ENCODE data around the gene NACC2.

NACC2 gene, protein sequence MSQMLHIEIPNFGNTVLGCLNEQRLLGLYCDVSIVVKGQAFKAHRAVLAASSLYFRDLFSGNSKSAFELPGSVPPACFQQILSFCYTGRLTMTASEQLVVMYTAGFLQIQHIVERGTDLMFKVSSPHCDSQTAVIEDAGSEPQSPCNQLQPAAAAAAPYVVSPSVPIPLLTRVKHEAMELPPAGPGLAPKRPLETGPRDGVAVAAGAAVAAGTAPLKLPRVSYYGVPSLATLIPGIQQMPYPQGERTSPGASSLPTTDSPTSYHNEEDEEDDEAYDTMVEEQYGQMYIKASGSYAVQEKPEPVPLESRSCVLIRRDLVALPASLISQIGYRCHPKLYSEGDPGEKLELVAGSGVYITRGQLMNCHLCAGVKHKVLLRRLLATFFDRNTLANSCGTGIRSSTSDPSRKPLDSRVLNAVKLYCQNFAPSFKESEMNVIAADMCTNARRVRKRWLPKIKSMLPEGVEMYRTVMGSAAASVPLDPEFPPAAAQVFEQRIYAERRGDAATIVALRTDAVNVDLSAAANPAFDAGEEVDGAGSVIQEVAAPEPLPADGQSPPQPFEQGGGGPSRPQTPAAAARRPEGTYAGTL

DNA sequence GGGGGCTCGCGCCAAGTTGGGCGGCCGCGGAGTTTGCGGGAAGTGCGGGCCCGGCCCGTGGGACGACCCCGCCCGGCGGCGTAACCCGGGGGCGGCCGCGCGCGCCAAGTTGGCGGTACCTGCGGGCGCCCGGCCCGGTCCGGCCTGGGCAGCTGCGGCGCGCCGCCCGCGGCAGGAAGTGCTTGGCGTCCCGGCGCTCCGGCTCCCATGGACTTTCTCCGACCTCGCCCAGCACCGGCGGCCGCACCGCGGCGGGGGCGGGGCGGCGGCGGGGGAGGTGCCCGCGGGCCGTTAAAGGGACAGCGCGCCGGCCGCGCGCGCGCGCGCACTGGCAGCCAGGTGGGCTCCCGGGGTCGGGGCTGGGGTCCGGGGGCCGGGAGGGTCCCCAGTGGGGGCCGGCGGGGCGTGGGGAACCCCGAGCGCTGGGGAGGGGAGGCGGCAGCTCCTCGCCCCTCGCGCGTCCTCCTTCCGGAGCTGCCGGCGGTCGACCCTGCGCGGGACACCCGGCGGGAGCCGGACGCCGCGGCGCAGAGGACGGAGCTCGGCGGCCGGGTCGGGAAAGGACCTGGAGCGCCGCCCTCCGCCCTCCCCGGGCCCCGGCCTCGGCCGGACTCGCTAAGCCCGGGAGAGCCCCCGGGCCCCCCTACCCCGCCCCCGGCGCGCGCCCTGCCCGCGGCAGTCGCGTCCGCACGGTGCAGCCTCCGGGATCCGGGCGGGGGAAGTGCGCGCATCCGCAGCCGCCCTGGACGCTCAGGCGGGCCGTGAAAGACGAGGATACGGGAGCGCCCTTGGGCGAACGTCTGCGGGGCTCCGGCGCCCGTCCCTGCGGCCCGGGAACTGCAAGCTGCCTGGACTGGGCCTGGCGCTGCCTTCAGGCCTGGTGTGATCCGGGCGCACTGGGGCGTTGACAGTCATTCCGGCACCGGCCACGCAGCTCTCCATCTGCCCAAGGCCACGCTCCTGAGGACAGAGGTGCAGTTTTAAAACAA is at the start of gene NACC2:
NACC2 (minus strand) TSS at position 220 of the 989 bp plus-strand sequence. CDS start 44,768 bp downstream, outside the sequence.
- ATAC-seq, result peak; percentile 28 to 41

DNA sequence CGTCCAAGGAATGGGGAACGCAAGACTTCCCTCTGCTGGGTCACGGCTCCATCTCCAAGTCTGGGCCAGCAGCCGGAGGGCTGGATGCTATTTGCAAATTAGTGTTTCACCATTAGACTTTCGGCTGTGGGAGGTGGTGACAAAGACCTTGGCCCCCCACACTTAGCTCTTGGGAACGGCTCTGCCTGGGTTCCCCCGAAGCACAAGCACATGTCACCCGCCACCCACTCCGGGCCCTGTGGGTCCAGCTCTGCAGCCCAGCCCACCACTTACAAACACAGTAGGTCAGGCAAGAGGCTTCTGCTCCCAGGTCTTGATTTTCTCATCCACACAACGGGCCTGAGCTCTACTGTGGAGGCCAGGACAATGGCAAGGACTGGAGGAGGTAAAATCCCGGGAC is 49.4 kb upstream of the NACC2 start:
- ATAC-seq, result no peak

DNA sequence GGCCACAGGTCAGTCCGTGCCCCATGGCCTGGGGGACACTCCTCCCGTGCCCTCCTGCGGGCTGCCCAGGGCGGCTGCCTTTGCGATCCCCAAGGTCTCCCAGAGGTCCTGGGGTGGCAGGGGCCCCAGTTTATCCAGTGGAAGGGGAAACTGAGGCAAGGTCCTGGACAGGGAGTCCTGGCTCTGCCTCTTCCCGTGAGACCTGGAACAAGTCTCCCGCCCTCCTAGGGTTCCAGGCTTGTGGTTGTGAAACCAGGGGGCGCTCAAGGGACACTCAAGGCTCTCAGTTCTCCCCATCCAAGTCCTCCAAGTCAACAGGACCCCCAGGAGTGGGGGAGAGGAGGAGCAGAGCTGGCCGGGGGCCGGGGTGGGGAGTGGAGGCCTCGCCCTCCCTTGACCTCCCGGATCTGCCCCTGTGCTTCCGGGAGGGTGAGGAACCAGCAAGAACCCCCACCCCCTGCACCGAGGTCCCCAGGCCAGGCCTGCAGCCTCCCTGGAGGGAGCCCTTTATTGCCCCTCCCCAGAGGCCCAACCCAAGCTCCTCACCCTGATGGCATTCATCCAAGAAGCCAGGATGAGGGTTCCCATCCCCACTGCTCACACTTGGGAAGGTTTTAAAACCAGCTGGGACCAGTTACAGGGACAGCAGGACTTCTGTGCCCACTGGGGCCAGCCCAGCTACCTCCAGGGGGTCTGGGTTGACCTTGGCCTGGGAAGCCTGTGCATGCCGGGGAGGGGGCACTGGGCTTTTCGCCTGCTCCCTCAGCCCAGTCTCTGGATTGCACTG is 48.3 kb upstream of the NACC2 start:
- no peak for ATAC-seq

DNA sequence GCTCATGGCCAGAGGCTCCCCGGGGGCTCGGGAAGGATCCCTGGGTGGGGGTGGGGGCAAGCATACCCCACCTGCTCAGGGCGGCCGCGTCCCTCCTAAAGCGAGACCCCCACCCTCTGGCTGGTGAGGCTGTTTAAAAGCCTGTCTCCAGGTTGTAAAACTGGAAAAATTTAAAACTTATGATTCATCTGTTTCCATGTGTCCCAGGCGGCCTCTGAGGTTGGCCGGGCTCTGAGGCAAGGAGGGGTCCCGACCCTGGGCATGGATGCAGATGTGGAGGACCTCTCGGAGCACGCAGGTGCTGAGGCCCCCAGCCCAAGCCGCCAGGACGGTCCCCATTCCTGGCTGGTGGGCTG is 47.7 kb upstream of the NACC2 start:
- no peak for ATAC-seq

DNA sequence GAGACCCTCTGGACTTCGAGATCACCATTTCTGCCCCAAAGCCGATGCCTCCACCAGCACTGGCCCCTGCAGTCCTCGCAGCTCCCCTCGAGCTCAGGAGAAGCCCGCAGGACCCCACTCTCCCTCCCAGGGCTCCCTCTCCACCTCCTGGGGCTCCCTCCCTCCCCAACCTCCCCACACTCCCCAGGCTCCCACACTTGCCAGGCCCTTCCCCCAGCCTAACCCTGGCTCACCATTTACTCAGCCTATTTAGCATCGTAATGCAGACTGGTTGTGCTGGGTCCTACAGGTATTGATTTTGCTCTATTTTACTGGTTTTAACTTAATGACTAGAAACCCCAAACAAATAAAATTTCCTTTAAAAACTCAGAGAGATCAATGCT is 47.3 kb upstream of the NACC2 start:
- no peak for ATAC-seq

DNA sequence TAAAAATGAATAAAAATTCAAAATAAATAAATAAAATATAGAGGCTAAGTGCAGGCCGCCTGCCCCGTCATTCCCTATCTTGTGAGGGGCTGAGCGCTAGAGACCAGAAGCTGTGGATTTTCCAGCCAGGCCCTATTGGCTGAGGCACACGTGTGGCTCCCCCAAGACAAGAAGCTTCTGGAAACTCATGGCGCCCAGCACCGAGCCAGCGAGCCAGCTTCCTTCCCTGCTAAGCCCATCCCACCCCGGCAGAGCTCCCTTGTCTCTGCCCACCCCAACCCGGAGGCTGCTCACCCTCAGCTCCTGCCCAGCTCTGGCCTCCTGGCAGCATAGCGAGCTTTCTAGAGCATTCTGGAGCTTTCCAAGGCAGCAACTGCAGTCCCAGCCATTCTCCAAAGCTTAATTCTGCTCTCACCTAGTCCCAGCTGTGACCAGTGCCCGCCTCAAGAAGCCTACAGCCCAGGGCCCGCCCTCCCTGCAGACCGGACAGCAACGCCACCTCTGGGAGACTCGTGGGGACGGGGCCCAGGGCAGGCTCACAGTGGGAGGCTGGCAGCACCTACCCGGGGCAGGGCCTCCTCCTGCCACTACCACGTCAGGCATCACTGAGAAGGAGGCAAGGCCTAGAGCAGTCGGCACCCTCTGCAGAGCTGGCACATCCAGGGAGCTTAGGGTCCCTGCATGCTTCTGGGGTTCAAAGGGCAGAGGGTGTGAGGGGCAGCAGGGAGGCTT is 46.8 kb upstream of the NACC2 start:
- ATAC-seq, result no peak

DNA sequence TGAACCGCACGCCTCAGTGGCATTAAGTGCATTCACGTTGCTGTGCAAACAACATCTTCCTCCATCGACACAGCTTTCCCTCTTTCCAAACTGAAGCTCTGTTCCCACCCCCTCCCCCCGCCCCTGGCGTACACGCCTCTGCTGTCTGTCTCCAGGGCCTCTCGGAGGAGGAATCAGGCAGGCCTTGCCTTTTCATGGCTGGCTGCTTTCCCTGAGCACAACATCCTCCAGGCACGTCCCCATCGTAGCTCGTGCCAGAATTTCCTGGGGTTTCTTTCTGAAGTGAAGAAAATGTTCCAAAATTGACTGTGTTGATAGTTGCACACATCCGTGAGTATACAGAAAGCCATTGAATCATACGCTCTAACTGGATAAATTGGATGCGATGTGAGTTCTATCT is 45.9 kb upstream of the NACC2 start:
- no peak for ATAC-seq

DNA sequence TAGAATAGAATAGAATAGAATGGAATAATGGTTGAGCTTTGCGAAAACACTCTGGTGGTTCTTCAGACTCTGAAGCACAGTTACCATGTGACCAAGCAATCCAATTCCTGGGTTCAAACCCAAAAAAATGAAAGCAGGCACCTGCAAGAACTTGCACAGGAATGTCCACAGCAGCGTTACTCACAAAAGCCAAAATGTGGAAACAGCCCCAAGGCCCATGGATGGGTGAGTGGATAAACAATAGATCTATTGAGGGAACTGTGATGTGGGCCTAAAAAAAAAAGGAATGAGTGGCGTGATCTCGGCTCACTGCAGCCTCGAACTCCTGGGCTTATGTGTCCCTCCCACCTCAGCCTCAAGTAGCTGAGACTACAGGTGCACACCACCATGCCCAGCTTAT is 45.0 kb upstream of the NACC2 start:
- no peak for ATAC-seq

DNA sequence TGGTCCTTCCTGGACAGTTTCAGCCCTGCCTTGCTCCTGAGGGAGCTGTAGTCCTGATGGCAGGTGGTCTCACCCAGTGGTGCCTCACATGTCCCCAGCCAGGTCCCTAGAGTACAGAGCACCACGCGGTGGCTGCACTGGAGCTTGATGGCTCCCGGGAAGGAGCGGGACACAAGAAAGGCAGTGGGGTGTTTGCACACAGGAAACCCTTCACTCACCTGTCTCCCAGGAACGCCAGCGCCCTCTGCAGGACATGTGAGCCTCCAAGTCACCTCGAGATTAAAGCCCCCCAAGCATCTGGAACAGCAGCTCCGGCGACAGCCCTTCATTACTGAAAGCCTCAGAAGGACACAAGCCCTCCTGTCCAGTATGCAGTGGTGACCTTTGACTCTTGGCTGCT is 43.5 kb upstream of the NACC2 start:
- no peak for ATAC-seq

DNA sequence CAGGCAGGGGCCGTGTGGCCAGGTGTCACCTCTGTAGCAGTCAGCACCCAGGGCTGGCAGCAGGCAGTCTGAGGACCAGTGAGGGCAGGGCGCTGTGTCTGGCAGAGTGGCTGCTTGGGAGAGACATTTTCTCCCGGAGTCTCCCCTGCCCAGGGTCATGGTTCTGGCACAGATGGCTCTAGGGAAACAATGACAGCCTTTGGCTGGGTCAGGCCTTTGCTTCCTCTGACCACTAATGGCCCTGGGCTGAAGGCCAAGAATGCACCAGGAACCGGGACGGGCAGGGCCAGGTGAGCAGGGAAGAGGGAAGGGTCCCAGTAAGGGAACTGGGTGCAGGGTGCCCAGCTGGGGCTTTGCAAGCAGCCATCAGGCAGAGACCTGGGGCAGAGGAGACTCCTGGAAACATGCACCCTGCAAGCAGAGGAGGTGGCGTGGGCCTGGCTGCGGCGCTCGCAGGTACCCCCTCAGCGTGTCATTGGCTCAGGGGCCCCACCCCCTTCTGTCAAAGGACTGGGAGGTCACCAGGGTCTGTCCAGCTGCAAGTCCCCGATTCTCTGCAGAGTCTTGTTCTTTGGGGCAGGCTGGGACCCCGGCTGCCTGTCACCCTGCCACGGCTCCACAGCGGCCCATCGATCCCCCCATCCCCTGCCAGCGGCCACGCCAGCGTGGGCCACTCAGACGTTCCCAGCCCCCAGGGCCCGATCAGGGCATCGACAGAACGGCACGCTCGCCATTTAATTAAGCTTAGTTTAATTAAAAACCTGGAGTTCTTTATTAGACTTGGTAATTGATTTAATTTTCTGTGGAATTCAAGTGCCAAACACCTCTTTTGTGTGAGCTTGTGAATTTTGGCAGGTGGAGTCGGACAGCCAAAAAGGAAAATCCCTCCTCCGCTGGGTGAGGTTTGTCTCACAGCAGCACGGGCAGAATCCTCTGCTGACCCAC is 42.5 kb upstream of the NACC2 start:
- ATAC-seq, result no peak

DNA sequence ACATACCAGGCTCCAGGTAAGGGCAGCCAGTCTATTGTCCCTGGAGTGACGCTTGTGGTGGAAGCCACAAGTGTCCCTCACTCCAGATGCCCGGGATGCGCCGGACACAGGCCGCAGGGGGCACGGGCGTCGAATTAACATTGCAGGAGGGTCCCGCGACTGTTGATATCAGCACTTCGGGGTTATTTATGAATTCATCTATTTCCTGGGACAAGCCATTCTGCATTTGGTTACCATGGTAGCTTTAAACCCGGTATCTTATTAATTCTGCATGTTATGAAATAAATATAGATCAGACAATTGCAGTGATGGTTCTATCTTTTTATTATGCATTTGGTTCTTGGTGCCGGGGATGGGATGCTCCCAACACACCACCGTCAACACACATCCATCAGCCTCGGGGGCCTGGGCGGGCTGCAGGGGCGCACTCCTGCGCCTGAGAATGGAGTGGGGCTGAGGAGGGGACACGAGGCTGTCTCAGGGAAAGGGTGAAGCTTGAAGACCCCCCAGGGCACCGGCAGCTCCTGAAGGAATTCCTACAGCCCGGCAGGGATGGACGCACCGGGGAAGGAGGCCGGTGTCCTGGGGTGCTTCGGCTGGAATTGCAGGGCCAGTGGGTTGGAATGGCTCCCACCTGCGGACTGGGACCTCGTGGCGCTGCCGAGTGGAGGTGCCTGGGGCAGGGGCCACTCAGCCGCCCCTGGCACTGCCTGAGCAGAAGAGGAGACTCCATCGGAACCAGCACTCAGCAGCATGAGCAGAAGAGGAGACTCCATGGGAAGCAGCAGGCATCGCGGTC is 41.2 kb upstream of the NACC2 start:
- no peak for ATAC-seq

DNA sequence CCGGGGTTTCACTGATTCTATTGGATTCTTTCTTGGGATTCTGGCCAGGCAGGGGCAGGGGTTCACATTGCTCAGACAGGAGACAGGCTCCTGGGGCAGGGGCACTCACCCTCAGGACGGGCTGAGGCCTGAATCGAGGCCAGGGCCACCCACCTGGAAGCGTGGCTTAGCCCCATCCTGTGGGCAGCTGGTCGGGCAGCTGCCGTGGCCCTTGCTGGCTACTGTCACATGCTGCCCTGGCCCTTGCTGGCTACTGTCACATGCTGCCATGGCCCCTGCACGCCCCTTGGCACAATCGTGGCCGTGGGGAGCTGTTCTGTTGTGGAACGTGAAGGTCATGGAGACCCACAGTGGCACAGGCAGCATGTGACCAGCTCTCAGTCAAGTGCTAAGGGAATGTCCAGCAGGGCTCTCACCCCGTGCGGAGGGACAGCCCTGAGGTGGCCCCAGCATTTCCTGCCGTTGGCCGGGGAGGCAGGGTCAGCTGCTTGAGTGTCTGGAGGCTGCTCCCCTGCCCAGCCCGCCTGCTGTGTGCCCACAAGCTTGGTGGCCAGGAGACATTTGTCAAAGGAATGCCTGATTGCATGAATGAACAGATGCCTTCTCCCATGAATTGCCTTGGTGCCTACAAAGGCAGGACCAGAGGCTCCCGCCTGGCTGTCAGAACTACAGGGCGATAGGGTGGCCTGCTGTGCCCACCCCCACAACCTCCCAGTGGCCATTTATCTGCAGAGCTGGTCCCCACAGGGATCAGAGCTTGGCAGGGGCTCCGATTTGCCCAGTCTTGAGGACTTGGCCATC is 40.4 kb upstream of the NACC2 start:
- ATAC-seq, result no peak

DNA sequence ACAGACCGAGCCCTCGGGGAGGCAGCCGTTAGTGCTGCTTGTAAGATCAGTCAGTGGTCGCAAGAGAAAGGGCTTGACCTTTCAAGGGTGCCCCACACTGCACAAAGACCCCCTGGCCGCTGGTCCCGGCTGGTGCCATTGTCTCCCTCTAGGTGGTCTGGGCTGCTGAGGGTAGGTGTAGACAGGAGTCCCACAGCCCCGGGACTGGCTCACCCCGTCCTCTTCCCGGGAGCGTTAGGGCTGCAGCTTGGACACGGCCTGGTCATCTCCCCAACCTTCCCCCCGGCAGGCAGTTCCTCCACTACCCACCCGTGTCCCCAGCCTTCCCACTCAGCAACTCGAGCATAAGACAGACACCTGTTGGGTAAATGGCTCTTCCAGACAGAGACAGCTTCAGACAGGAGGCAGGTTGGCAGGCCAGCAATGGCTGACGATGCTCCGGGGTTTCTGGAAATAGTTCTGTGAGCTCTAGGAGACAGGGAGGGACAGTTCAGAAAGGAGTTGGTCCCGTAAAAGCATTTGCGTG is 38.9 kb upstream of the NACC2 start:
- ATAC-seq, result peak in 1 of 2 donors; percentile 11

DNA sequence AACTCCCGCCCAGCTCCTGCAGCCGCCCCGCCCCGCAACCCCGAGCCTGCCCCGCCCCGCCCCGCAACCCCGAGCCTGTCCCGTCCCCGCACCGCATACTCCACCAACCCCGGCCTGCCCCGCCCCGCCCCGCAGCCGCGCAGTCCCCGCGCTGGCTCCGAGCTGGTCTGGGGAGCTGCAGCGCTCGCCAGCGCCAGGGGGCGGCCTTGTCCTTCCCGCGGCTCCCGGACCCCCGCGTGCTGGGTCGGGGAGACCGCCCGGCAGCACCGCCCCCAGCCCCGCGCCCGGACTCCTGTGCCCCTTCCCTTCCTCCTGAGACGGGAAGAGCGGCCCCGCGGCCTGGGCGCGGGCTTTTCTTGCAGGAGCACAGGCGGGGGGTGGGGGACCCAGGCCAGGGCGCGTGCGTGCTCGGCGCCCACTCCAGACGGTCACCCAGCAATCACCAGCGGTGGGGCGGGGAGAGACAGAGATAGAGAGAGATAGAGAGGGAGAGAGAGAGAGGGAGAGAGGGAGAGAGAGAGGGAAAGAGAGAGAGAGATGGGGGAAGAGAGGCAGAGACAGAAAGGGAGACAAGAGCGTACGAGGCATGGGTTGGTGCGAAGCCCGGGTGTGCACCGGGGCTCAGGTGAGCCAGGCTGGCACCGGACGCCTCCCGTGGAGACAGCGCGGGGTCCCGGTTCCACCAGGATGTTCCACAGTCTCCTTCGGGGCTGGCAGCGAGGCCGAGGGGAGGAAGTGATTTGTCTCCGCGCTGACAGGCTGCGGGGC is 38.3 kb upstream of the NACC2 start:
- peak; percentile 51 to 64 for ATAC-seq

DNA sequence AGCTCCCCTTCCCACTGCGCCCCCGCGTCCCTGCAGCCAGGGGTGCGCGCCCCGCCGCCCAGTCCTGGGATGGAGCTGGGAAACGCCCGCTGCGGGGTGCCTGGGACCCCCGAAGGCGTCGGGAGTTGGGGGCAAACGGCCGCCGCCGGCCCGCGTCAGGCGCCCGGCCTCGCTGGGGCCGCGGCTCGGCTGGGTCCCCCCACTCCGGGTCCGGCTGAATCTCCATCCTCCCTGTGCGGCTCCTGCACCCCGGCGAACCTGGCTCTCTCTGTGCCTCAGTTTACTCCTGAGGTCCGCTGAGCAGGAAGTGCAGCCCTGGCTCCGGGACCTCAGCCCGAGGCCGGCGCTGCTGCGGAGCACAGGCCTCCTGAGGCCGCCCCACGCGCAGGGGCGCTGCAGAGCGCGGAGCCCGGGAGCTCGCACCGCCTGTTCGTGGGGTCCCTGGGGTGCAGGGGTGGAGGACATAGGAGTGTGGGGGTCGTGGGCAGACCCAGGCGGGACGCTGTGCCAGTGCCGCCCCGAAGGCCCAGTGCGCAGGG is 37.5 kb upstream of the NACC2 start:
- ATAC-seq, result no peak

DNA sequence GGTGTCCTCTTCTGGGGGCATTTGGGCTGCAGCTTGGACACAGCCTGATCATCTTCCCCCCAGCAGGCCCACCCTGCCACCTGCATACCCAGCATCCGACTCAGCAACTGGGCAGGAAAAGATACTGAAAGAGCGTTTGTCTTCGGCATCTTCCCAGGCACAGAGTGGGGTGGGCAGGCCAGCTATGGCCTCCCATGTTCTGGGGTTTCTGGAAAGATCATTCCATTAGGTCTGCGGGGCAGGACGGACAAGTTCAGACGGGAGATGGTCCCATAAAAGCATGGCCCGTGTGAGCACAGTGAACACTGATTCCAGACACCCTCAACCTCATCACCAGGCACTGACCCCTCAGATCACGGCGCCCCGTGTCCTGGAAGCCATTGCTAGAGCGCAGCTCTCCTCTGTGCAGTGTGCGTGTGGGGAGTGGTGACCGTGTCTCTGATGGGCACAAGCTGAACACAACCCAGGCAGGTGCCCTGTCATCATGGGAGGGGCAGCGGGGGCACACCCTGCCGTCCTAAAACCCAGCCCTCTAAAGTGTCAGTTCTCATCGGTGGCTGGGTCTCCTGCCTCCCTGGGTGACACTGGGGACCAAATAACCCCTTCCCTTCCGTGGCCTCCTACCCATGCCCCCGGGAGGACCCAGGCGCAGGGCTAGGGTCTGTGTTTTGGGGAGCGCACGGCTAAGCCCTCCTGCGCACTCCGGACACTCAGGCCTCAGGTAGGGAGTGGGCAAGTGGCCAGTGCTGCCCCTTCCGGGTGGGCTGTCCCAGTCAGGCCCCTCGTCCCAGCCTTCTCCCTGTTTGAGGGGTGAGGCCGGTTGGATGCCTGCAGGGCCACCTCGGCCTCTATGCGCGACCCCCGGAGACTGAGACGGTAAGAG is 36.8 kb upstream of the NACC2 start:
- no peak for ATAC-seq
